Measurements from ENCODE around the gene AP2A2. TPM values are rescaled to one million over a fixed set of nuclear protein-coding genes. Genes with fewer than 3 reads are reported as not detected.

AP2A2 gene
- total and polyA plus RNA-seq, 10 donors: 32.7 to 321 (median 153) TPM

GRCh38 chr11:1052133-1053011, 126.7 kb downstream of the AP2A2 start:
- Histone ChIP-seq H3K36me3 (no peaks in the 10 kb centered on the region), H3K27me3 (replicated peaks in 1 of 7) (peaks cover 0 to 81% (median 0%) of the 10 kb centered on the region in 7 donors), H3K9me3 (no peaks in the 10 kb centered on the region), H3K4me1 (peaks cover 0 to 71% (median 47%) of the 10 kb centered on the region in 6 donors), H3K4me3 (no peak overlapping the region), H3K27ac (no peak overlapping the region)
- intact Hi-C loops (cut with DNase I; ENCODE audit: low total_unique reads): loop anchor here (10.0 kb wide), 1 partner anchor 208 kb away; the partner anchor contains the start of genes POLR2L and TSPAN4
- 52 to 86% (median 78%) methylated on average over 12 to 25 of the region's 25 CpGs for WGBS, 5 donors
- TF ChIP-seq, protein P1, sequence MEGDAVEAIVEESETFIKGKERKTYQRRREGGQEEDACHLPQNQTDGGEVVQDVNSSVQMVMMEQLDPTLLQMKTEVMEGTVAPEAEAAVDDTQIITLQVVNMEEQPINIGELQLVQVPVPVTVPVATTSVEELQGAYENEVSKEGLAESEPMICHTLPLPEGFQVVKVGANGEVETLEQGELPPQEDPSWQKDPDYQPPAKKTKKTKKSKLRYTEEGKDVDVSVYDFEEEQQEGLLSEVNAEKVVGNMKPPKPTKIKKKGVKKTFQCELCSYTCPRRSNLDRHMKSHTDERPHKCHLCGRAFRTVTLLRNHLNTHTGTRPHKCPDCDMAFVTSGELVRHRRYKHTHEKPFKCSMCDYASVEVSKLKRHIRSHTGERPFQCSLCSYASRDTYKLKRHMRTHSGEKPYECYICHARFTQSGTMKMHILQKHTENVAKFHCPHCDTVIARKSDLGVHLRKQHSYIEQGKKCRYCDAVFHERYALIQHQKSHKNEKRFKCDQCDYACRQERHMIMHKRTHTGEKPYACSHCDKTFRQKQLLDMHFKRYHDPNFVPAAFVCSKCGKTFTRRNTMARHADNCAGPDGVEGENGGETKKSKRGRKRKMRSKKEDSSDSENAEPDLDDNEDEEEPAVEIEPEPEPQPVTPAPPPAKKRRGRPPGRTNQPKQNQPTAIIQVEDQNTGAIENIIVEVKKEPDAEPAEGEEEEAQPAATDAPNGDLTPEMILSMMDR (IDR thresholded peaks at IDR 0.05 in 8 of 11, conservative IDR thresholded peaks at IDR 0.05 in 3 of 11): no peak
- no peak for TF ChIP-seq POLR2A (IDR thresholded peaks at IDR 0.05)
- TF ChIP-seq POLR2AphosphoS5 (IDR thresholded peaks at IDR 0.05): no peak
- peak; percentile 71 for DNase-seq

DNA sequence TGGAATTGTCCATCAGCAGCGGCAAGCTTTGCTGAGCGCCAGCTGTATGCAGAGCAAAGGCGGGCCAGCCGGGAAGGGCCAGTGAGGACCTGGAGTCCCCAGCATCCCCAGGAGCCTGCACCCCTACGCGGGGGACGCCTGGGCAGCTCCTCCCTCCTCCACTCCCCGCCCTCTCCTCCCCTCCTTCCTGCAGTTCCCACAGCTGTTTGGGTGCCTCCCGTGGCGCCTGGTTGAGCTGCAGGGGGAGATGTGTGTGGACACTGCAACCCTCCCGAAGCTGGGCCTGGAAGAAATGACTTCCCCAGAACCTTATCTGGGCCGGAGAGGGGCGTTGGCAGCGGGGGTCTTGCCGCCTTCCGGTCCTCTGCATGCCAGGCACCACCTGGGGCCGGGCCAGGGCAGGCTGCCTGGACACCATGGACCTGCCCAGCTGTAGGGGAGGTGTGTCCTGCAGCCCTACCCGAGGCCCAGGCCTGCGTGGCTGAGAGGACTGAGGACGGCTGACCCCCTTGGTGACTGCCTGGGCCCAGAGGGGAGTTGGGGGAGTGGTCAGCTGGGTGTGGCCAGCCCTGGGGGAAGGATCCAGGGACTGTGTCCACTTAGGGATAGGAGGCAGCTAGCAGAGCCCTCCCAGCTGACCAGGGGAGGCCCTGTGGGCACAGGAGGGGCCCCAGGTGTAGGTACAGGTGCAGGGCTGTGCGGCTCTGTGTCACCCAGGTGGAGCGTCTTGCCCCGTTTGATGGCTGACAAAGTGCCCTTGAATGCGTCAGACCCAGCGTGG, 127.6 kb downstream of the AP2A2 start:
- TF ChIP-seq POLR2AphosphoS5 (IDR thresholded peaks at IDR 0.05) (no peak), POLR2A (IDR thresholded peaks at IDR 0.05) (no peak)
- TF ChIP-seq, protein P1 (IDR thresholded peaks at IDR 0.05 in 8 of 11, conservative IDR thresholded peaks at IDR 0.05 in 3 of 11): no peak
- H3K4me3 ChIP-seq: no peak overlapping the region
- peak overlapping the region in 1 of 8 donors; percentile 4 for H3K27ac ChIP-seq
- WGBS, 5 donors: 50 to 76% (median 70%) methylated on average over 15 to 25 of the region's 25 CpGs
- peak; percentile 74 for DNase-seq
- peaks cover 0 to 62% (median 43%) of the 10 kb centered on the region in 6 donors for H3K4me1 ChIP-seq
- H3K27me3 ChIP-seq (replicated peaks in 1 of 7): peaks cover 0 to 78% (median 0%) of the 10 kb centered on the region in 7 donors
- H3K36me3 ChIP-seq: no peaks in the 10 kb centered on the region
- no peaks in the 10 kb centered on the region for H3K9me3 ChIP-seq
- intact Hi-C loops (cut with DNase I; ENCODE audit: low total_unique reads): loop anchor here (10.0 kb wide), 1 partner anchor 209 kb away; the partner anchor contains the start of genes POLR2L and TSPAN4

- Histone ChIP-seq H3K4me1 (peaks cover 0 to 51% (median 37%) of the 10 kb centered on the region in 6 donors), H3K36me3 (no peaks in the 10 kb centered on the region), H3K27ac (no peak overlapping the region), H3K4me3 (no peak overlapping the region), H3K9me3 (no peaks in the 10 kb centered on the region), H3K27me3 (replicated peaks in 1 of 7) (peaks cover 0 to 67% (median 0%) of the 10 kb centered on the region in 7 donors)
- WGBS, 5 donors: 50 to 76% (median 70%) methylated on average over 16 to 25 of the region's 25 CpGs
- intact Hi-C loops (cut with DNase I; ENCODE audit: low total_unique reads): loop anchor here (10.0 kb wide), 1 partner anchor 210 kb away; the partner anchor contains the start of genes POLR2L and TSPAN4
- DNase-seq: peak; percentile 66
- TF ChIP-seq POLR2AphosphoS5 (IDR thresholded peaks at IDR 0.05): peak in 1 of 3 donors; percentile 25
- no peak for TF ChIP-seq POLR2A (IDR thresholded peaks at IDR 0.05)
Observed at GRCh38 chr11:1054143-1055108, 128.8 kb downstream of the AP2A2 start.
